Ishikawa (cell line): ENCODE data around the gene IFNG-AS1.

Experiments used
- CEBPB ChIP-seq: IDR thresholded peaks from 2 replicates; pipeline ENCODE4 v1.6.1; 2012
- CREB1 ChIP-seq: IDR thresholded peaks from 2 replicates; pipeline ENCODE4 v1.6.1; 2012; ENCODE audit warnings: low read depth
- EGR1 ChIP-seq: IDR thresholded peaks from 2 replicates; pipeline ENCODE4 v1.6.1; 2012
- EP300 ChIP-seq: IDR thresholded peaks from 2 replicates; pipeline ENCODE4 v1.6.1; 2012; ENCODE audit warnings: borderline replicate concordance
- FOXM1 ChIP-seq: IDR thresholded peaks from 2 replicates; pipeline ENCODE4 v1.6.1; 2012; ENCODE audit warnings: low read depth, borderline replicate concordance
- RAD21 ChIP-seq: IDR thresholded peaks from 2 replicates; pipeline ENCODE4 v1.6.1; 2012; ENCODE audit warnings: low read depth
- REST ChIP-seq: IDR thresholded peaks from 2 replicates; pipeline ENCODE4 v1.6.1; 2012; ENCODE audit warnings: low read depth, mild to moderate bottlenecking
- TAF1 ChIP-seq: IDR thresholded peaks from 2 replicates; pipeline ENCODE4 v1.6.1; 2012; ENCODE audit warnings: low read depth, mild to moderate bottlenecking
- TCF12 ChIP-seq: IDR thresholded peaks from 2 replicates; pipeline ENCODE4 v1.6.1; 2012; ENCODE audit warnings: low read depth
- TEAD4 ChIP-seq: IDR thresholded peaks from 2 replicates; pipeline ENCODE4 v1.6.1; 2012
- TF ChIP-seq, protein P1 (sequence below): IDR thresholded peaks from 2 replicates; pipeline ENCODE4 v1.6.1; 2012

- TF ChIP-seq TAF1 (no peak), FOXM1 (no peak), TCF12 (no peak), EP300 (no peak), RAD21 (no peak), EGR1 (no peak), CEBPB (no peak), CREB1 (no peak), REST (no peak), TEAD4 (no peak)
- TF ChIP-seq, protein P1, sequence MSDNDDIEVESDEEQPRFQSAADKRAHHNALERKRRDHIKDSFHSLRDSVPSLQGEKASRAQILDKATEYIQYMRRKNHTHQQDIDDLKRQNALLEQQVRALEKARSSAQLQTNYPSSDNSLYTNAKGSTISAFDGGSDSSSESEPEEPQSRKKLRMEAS: no peak
These were observed 10.0 kb downstream of the IFNG-AS1 start for GRCh38 chr12:67999244-67999643.
